Measurements from ENCODE around the gene KDM8. TPM values are rescaled to one million over a fixed set of nuclear protein-coding genes. Genes with fewer than 3 reads are reported as not detected.

KDM8 gene
- polyA plus RNA-seq, 3 donors, result 0.40 to 3.3 (median 1.5) TPM

DNA sequence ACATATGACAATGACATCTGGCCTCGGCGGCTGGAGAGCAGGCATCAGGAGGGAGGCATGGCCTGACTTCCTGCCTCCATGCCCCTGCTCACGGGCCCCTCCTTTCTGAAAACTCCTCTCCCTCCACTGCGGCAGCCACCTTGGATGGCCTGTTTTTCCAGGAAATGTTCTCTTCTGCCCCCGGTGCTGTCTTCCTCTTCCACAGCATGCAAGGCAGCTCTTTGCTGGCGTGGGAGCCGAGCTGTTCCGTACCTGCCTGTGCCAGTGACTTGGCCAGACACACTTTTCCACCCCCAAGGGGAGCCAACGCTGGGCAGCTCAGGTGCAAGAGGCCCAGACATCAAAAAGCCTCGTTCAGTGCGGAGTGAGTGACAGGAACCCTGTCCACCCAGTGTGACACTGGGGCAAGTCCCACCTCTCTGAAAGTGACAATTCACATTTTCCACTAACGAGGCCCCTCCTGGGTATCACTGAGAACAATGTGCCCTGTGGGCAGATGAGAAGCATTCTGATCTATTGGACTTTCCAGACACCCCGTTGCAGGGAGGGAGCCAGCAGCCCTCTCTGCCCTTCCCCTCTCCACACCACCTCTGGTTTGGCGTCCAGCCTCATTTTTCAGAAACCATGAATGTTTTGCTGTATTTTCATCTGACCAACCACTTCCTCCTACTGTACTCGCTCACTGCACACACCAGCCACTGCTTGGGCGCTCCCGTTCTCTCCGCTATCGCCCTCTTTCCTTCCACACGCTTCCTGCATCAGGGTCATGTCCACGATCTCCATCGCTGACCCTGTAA, 34.1 kb downstream of the KDM8 start:
- Histone ChIP-seq H3K9ac (ENCODE audit: insufficient read depth, low read length, poor library complexity, severe bottlenecking) (peak overlapping the region; percentile 51), H3K36me3 (replicated peaks in 1 of 2; ENCODE audit: control insufficient read depth in 1 of 2, insufficient read depth in 2 of 2, low read length in 2 of 2) (peaks cover 7 to 21% of the 10 kb centered on the region in 2 donors), H3K4me3 (replicated peaks in 1 of 3; ENCODE audit: low read depth in 2 of 3, low read length in 3 of 3) (peak overlapping the region; percentile 2 to 66 (median 21)), H2AFZ (ENCODE audit: insufficient read depth, low read depth, low read length, poor library complexity, severe bottlenecking) (peak overlapping the region; percentile 86), H3K27ac (ENCODE audit: low read depth in 1 of 2, low read length in 2 of 2) (peak overlapping the region; percentile 70 to 86), H3K9me3 (replicated peaks in 1 of 2; ENCODE audit: control insufficient read depth in 1 of 2, insufficient read depth in 1 of 2, low read length in 2 of 2) (no peaks in the 10 kb centered on the region), H3K27me3 (ENCODE audit: control insufficient read depth in 2 of 2, insufficient read depth in 2 of 2, low read length in 2 of 2) (no peaks in the 10 kb centered on the region), H3K4me1 (ENCODE audit: control insufficient read depth in 1 of 2, insufficient read depth in 2 of 2, low read length in 2 of 2) (peaks cover 38 to 54% of the 10 kb centered on the region in 2 donors), H3K4me2 (replicated peaks; ENCODE audit: extremely low read depth, low read length, poor library complexity, severe bottlenecking) (peak overlapping the region; percentile 79), H4K20me1 (ENCODE audit: insufficient read depth, low read length) (no peaks in the 10 kb centered on the region), H3K79me2 (ENCODE audit: insufficient read depth, low read length) (no peaks in the 10 kb centered on the region)
- peaks cover 44% of the 10 kb centered on the region for H3K4me1 Mint-ChIP-seq
- 6% methylated on average over 18 of the region's 22 CpGs for WGBS (ENCODE audit: insufficient coverage)
- H3K27ac Mint-ChIP-seq, result peak overlapping the region; percentile 85 to 97 (median 93)
- H3K36me3 Mint-ChIP-seq, result peaks cover 33 to 40% of the 10 kb centered on the region in 2 donors
- H3K9me3 Mint-ChIP-seq, result no peaks in the 10 kb centered on the region
- intact Hi-C loops (cut with micrococcal nuclease), result loop anchor here (5.0 kb wide), 3 partner anchors 80 to 220 kb away; no protein-coding TSS in a partner anchor
- TF ChIP-seq, protein P1, sequence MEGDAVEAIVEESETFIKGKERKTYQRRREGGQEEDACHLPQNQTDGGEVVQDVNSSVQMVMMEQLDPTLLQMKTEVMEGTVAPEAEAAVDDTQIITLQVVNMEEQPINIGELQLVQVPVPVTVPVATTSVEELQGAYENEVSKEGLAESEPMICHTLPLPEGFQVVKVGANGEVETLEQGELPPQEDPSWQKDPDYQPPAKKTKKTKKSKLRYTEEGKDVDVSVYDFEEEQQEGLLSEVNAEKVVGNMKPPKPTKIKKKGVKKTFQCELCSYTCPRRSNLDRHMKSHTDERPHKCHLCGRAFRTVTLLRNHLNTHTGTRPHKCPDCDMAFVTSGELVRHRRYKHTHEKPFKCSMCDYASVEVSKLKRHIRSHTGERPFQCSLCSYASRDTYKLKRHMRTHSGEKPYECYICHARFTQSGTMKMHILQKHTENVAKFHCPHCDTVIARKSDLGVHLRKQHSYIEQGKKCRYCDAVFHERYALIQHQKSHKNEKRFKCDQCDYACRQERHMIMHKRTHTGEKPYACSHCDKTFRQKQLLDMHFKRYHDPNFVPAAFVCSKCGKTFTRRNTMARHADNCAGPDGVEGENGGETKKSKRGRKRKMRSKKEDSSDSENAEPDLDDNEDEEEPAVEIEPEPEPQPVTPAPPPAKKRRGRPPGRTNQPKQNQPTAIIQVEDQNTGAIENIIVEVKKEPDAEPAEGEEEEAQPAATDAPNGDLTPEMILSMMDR (IDR thresholded peaks at IDR 0.05), result no peak
- peaks cover 0 to 5% (median 2%) of the 10 kb centered on the region in 3 donors for H3K27me3 Mint-ChIP-seq (ENCODE audit: low read depth in 3 of 3)
- peak overlapping the region; percentile 69 to 92 for H3K4me3 Mint-ChIP-seq
- DNase-seq, result peak; percentile 36 to 49 (median 48)

DNA sequence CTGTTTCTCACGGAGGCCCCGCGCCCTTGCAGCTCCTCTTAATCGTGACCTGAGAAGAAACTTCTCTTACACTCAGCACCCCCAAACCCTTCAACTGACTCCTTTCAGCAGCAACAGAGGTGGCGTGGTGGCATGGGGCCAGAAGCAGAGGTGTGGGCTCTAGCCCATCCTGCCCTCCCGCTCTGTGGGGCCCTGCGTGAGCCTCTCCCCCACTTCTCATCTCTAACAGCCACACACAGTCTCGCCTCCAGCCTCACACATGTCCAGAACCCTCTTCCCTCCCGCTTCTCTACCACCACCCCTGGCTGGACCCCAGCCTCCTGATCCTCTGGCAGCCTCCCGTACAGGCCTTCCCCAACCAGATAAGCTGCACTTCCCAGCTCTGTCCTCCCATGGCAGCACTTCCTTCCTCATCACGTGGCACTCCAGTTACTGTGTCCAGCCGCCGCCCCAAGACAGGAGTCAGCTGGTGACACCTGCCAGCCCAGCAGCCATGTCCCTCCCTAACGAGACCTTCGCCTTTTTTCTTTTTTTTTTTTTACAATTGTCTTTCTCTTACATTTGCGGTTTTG, 34.8 kb downstream of the KDM8 start:
- peak overlapping the region; percentile 86 for H2AFZ ChIP-seq (ENCODE audit: insufficient read depth, low read depth, low read length, poor library complexity, severe bottlenecking)
- intact Hi-C loops (cut with micrococcal nuclease), result loop anchor here (5.0 kb wide), 3 partner anchors 79 to 219 kb away; no protein-coding TSS in a partner anchor

More for the DNA sequence above, 34.8 kb downstream of the KDM8 start:
- Histone ChIP-seq H3K9me3 (replicated peaks in 1 of 2; ENCODE audit: control insufficient read depth in 1 of 2, insufficient read depth in 1 of 2, low read length in 2 of 2) (no peaks in the 10 kb centered on the region), H3K36me3 (replicated peaks in 1 of 2; ENCODE audit: control insufficient read depth in 1 of 2, insufficient read depth in 2 of 2, low read length in 2 of 2) (peaks cover 7 to 14% of the 10 kb centered on the region in 2 donors), H3K4me3 (replicated peaks in 1 of 3; ENCODE audit: low read depth in 2 of 3, low read length in 3 of 3) (peak overlapping the region in 2 of 3 experiments; percentile 21 to 66), H3K4me2 (replicated peaks; ENCODE audit: extremely low read depth, low read length, poor library complexity, severe bottlenecking) (peak overlapping the region; percentile 79), H3K27me3 (ENCODE audit: control insufficient read depth in 2 of 2, insufficient read depth in 2 of 2, low read length in 2 of 2) (no peaks in the 10 kb centered on the region), H3K9ac (ENCODE audit: insufficient read depth, low read length, poor library complexity, severe bottlenecking) (peak overlapping the region; percentile 51), H4K20me1 (ENCODE audit: insufficient read depth, low read length) (no peaks in the 10 kb centered on the region), H3K4me1 (ENCODE audit: control insufficient read depth in 1 of 2, insufficient read depth in 2 of 2, low read length in 2 of 2) (peaks cover 45 to 59% of the 10 kb centered on the region in 2 donors), H3K79me2 (ENCODE audit: insufficient read depth, low read length) (no peaks in the 10 kb centered on the region), H3K27ac (ENCODE audit: low read depth in 1 of 2, low read length in 2 of 2) (peak overlapping the region; percentile 70 to 86)
- peak overlapping the region; percentile 69 to 92 for H3K4me3 Mint-ChIP-seq
- TF ChIP-seq, protein P1 (IDR thresholded peaks at IDR 0.05), result no peak
- H3K36me3 Mint-ChIP-seq, result peaks cover 26 to 33% of the 10 kb centered on the region in 2 donors
- peak; percentile 32 to 69 (median 51) for DNase-seq
- H3K4me1 Mint-ChIP-seq, result peaks cover 50% of the 10 kb centered on the region
- peak overlapping the region; percentile 85 to 97 (median 93) for H3K27ac Mint-ChIP-seq
- 8% methylated on average over 8 of the region's 16 CpGs for WGBS (ENCODE audit: insufficient coverage)
- no peaks in the 10 kb centered on the region for H3K9me3 Mint-ChIP-seq
- H3K27me3 Mint-ChIP-seq (ENCODE audit: low read depth in 3 of 3), result peaks cover 0 to 5% (median 2%) of the 10 kb centered on the region in 3 donors
